NCI-H2029 (cell line): ENCODE measurements around the gene TADA2A.

ENCODE experiments used
- DNase-seq: peaks from one replicate; lab custom pipeline; 2025; lab: John Stamatoyannopoulos, UW

TADA2A gene

GRCh38 chr17:37463039-37463438 lies 56.4 kb downstream of the TADA2A start:
- DNase-seq, result no peak

GRCh38 chr17:37465069-37465616 lies 58.5 kb downstream of the TADA2A start:
- DNase-seq, result no peak

DNA sequence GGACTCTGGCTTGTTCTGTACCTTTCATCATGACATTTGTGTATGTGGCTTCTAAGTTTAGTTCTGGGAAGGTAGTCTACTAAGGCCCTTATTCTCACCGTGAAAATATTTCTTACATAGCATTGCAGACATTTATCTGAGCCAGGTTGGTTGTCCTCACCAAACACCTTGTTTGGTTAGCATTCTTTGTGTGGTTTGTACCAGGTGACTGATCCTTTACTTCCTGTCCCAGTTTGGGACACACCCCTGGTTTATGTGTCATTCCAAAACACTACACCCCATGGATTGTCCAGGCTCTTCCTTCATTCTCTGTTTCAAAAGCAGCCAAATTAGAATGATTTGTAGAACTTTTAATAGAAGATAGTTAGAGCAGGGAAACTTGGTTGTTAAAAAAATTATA lies 59.8 kb downstream of the TADA2A start:
- DNase-seq, result no peak

DNA sequence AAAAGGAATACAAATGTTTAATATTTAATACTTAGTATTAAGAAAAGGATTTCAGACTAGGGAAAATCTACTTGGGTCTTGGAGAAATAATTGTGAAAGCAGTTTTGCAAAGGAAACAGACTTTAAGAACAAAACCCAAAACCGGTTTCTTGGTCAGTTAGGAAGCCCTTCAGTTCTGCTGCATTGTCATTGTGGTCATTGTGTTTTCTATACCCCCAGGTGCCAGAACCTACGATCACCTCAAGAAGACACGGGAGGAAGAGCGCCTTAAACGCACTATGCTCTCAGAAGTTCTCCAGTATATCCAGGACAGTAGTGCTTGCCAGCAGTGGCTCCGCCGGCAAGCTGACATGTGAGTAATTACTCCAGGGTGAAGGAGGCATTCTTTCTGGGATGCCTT lies 63.5 kb downstream of the TADA2A start:
- no peak for DNase-seq

- DNase-seq, result no peak
These were observed 69.2 kb downstream of the TADA2A start for GRCh38 chr17:37475731-37476420.

GRCh38 chr17:37476431-37477120 lies 69.9 kb downstream of the TADA2A start:
- DNase-seq, result no peak

GRCh38 chr17:37478187-37478586 lies 71.5 kb downstream of the TADA2A start:
- no peak for DNase-seq

GRCh38 chr17:37479025-37479424 lies 72.3 kb downstream of the TADA2A start:
- DNase-seq, result no peak

DNA sequence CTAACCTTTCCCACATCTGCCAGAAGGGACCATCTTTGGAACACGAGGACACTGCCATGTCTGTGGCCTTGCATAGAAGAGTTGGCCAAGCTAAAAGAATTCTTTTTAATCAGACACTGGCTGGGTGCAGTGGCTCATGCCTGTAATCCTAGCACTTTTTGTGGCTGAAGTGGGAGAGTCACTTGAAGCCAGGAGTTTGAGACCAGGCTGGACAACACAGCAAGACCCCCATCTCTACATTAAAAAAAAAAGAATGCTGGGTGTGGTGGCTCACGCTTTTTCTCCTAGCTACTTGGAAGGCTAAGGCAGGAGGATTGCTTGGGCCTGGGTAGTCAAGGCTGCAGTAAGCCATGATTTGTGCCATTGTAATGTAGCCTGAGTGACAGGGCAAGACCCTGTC lies 73.7 kb downstream of the TADA2A start:
- no peak for DNase-seq

GRCh38 chr17:37481001-37481665 lies 74.4 kb downstream of the TADA2A start:
- no peak for DNase-seq

DNA sequence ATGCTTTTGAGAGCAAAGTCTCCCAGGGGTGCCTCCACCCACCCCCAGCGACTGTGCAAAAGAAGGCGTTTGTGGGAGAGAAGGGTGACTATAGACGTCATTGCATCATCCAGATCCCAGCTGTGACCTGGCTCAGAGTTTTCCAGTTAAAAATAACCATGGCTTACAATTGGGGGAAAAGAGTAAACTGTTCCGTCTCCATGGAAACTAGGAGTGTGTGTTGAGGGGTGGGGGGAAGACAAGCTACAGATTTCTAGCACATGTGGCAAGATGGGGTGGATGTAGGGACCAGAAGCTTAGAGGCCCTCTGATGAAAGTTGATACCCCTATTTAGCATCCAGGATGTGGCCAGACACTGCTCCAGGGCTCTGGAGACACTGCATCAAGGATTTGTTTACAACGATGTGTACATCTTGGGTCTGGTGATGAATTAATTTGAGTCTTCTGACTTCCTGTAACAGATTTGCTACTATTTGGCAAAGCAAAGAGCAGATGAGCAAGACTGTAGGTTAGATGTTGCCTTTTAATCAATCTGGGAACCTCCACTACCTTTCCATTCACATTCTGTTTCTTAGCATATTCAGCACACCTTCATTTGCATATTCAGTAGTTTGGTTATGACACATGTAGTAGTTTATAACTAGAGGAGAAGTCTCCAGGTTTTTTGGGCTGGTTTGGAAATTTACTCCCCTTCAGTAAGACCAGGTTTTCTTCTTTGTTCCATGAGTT lies 76.8 kb downstream of the TADA2A start:
- no peak for DNase-seq

- DNase-seq, result no peak
These were observed 79.4 kb downstream of the TADA2A start for GRCh38 chr17:37485938-37486570.

- DNase-seq, result peak; percentile 89
These were observed 81.4 kb downstream of the TADA2A start for GRCh38 chr17:37488009-37488604.

GRCh38 chr17:37488607-37489196 lies 82.0 kb downstream of the TADA2A start:
- DNase-seq, result peak; percentile 77

GRCh38 chr17:37489197-37490001 lies 82.7 kb downstream of the TADA2A start, which contains the start of gene DUSP14:
TSS of gene DUSP14 (plus strand) at chr17:37489891. CDS start at chr17:37512273, 22,382 bp downstream.
- DNase-seq, result peak; percentile 55

DNA sequence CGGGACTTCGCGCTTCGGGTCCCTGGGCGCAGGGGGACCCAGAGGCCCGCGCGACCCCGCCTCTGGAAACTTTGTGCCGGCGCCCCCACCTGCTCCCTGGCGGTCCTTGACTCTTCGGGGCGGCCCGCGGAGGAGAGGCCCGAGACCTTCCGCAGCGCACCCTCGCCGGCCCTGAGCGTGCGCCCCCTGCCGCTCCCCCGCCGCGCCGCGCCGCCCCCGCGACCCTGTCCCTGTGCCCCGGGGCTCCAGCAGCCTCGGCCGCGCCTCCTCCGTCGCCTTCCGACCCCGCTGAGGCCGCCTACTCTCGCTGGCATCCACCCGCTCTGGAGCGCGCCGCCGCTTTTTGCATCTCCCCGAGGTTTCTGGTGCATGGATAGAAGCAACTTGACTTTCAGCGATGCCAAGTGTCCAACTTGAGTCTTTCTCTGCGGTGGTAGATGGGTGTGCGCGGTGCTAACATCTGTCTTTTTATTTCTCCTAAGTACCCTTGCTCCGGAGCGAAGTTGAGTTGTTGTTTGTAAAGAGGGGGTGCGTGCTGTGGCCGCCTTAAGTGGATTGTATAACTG lies 83.4 kb downstream of the TADA2A start:
- peak; percentile 2 for DNase-seq

DNA sequence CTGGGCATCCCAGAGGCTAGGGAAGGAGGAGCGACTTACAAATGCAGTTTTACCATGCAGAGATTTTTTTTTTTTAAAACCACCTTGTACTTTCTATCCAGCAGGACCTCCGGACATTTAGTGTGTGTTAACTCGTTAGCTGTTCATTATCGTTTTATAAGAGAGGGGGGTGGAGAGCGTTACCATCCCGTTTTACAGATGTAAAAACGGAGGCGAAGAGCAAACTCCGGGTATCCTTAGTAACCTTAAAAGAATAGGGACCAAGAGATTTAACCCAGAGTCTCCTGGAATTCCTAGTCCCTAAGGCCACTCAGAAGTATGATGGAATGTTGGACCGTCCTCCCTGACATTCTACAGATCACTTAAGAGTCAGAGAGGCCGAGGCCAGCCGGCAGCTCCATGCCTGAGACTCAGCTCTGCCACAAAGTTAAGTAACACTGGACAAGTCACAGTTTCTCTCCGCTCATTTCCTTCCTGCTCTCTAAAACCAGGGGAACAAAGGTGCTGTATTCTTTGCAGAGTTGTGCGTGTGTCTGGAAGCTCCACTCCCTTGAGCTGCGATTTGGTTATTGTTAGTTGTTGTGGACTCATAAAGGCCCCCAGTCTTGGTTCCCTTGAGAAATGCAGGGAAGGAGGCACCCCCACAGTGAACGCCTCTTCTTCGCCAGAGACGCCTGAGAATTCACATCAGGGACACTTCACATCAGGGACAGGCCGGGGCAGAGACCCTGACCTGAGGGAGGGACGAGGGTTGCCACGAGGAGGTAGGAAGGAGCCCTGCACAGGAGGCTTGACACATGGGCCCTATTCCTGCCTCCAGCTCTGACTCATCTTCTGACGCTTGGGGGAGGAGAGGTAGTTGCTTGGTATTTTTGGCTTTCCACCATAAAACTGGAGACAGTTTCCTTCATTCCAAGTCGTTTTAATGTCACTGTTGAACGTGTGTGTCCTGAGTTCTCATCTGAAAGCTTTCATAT lies 84.2 kb downstream of the TADA2A start:
- DNase-seq, result no peak

- DNase-seq, result no peak
These were observed 85.5 kb downstream of the TADA2A start for GRCh38 chr17:37492167-37492566.
